Stimulated activated CD4-positive, alpha-beta T cell treated with anti-CD3 and anti-CD28 coated beads, Interleukin-4, amount 100 ng/mL, for 4 hours (primary cell): Measurements from ENCODE around the gene LRP2.

ENCODE experiments used
- DNase-seq, 2 experiments: peaks; one replicate each; pipeline ENCODE4 v3.0.0-alpha.2; 2020

The LRP2 gene

DNA sequence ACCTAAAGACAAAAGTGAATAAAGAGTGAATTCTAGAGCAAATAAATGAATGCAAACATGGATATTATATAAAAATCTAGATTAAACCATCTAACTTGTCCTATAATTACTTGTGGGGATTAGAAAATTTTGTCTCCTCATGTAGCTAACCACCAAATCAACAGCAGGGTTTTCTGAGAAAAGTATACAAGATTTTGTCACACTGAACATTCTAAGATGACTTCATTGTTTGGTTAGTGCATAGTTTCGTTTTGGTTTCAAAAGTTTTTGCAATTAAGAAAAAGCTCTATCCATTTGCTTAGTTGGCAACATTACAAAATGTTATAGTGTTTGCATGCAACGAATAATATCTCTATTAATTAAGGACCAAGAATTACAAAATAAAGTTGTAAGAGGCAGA, 125.0 kb downstream of the LRP2 start:
- DNase-seq = no peak

DNA sequence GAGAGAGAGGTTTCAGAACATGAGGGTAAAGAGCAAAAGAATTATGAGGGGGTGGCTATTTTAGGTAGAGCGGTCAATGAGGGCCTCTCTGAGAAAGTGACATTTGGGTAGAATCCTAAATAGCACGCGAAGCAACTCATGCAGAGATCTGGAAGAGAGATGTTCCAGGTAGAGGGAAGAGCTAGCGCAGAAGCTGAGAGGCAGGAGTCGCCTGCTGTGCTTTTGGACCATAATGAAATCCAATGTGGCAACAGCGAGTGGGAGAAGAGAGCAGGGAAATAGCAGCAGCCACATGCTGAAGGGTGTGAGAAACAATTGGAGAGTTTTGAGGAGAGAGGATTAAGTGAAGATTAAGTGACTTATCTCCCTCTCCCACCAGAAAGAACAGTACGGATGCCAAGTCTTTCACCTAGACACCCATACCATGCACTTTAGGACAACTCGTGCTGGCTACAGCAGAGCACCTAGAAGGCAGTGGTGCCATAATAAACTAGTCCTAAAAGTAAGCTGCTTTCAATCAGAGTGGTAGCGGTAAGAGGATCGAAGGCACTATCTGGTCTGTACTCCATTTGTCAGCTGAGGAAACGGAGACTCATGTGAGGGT, 129.7 kb downstream of the LRP2 start:
- DNase-seq = no peak

- DNase-seq = no peak
Observed at GRCh38 chr2:169230204-169230603, 132.1 kb downstream of the LRP2 start.

DNA sequence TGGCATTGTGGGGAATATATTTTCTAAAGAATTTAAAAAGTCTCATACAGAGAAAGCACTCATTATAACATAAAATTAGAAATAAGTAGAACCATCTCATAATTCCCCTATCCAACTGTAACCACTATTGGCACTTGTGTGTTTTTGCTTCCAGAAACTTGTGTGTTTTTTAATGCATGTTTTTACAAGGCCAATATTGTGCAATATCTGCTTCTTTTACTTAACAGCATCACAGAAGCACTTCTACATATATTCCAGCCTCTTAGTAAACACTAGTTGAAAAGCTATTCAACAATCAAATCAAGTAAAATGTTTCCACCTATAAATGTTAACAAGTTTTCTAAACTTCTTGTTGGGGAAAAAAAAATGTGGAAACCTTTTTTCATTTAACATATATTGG, 132.7 kb downstream of the LRP2 start:
- no peak for DNase-seq

DNA sequence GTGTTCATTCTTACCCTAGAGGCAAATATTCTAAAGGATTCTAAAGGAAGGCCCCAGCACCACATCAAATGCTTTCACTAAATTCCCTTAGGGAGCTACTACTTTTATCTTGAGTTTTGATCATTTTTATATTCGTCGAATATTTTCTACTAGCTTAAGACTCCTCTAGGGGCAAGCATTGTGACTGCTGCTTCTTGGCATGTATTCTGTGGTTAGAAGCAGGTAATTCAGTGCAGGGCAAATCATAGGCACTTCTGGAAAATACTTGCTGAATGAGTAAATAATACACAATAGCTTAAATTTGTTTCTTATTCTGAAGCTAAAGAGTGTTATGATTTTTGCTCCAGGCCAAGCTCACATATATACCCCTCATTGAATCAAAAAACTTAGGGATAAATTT, 136.4 kb downstream of the LRP2 start:
- no peak for DNase-seq

DNA sequence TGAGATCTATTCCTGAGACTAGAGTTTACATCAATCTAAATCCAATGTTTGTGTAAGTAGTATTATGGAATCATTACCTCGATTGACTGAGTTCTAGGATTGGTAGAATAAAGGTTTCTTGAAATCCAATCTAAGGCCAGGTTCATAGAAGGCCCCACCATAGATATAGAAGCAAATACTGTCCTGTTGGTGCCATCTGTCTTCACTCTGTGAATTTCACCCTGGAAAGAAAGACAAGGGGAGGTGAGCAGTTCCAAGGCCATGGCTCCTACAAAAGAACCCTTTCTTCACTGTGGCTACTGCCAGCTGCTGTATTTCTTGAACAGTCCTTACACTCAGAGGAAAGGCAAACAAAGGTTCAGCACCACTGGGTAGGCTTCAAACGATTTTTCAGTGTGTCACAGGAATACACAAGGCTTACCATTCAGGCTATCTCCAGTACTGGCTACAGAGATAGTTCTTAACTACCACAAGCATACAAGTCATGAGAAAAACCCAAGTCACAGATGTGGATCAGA, 137.0 kb downstream of the LRP2 start:
- no peak for DNase-seq

- no peak for DNase-seq
Observed at GRCh38 chr2:169222665-169223064, 139.7 kb downstream of the LRP2 start.

DNA sequence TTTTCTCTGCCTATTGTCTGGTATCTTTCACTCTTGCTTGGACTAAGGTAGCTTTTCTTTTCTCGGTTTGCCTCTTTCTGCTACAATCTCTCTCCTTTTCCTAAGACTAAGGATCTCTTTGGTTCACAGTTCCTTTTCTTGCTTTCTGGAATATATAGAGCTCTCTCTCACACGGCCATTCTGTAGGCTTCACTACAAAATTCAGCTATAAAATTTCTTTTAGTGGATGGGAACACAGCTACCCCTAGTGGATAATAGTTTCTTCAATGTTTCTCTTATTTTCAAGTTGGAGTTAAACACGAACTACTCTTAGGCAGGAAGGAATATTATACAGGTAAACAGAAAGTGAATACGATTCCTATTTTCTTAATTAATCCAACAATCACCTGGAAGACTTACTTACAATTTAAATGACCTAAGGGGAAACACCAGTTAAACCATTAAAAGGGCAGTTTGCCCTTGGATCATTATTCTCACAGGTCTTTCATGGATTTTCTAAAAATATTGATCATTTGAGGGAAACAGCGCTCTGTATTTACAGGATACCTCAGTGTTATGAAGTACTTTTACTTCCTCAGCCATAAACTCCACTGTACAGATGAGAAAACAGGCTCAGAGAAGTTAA, 140.5 kb downstream of the LRP2 start:
- no peak for DNase-seq

DNA sequence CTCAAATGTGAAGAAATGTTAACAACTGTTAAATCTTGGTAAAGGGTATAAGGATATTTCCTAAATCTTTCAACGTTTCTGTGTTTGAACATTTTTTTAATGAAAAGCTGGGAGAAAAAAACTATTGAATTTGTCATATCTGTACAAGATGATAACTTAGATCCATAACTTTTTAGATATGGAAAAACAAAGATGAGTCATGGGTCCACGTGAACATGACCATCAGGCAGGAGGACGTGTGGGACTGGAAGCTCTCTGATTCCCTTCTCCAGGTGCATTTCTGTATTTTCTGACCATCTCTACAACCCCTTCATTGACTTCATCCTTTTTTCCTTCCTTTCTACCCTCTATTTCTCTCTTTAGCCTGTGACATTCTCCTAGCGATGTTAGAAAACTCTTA, 151.4 kb downstream of the LRP2 start:
- no peak for DNase-seq

GRCh38 chr2:169208026-169208425, 154.3 kb downstream of the LRP2 start:
- no peak for DNase-seq

DNA sequence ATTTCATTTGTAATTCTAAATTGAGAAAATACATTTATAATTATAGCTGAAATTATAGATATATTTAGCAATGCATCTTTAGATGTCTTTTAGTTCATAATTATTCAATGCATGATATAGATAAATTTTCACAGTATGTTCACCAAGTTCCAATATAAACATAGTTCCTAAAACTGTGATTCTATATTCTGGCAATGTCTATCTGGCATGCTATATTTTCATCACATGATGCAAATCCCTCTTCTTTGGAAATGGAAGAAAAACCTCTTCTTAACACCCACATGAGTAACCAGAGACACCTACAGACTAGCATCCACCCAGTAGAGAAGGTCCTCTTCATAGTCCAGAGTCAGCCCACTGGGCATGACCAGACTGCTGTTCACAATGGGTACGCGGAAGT, 157.2 kb downstream of the LRP2 start:
- DNase-seq = no peak

GRCh38 chr2:169203952-169204351, 158.4 kb downstream of the LRP2 start:
- DNase-seq = no peak

DNA sequence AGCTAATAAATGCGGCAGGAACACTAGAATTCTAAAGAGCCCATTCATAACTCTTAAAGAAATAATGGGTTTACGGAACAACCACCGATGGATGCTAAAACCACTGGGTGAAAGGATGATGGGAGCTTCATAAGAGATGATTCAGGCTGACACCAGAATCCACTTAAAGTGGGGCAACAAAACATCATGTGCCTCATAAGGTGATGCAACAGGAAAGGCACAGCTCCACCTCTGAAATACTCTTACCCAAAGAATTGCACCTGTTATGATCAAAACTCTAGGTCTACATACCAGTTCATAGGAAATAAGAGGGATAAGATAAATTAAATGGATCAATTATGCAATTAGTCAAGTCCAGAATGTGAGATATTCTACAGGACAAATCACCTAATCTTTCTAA, 161.6 kb downstream of the LRP2 start:
- DNase-seq = no peak

GRCh38 chr2:169193618-169194017, 168.7 kb downstream of the LRP2 start:
- DNase-seq = no peak

GRCh38 chr2:169190197-169190775, 172.0 kb downstream of the LRP2 start:
- no peak for DNase-seq

DNA sequence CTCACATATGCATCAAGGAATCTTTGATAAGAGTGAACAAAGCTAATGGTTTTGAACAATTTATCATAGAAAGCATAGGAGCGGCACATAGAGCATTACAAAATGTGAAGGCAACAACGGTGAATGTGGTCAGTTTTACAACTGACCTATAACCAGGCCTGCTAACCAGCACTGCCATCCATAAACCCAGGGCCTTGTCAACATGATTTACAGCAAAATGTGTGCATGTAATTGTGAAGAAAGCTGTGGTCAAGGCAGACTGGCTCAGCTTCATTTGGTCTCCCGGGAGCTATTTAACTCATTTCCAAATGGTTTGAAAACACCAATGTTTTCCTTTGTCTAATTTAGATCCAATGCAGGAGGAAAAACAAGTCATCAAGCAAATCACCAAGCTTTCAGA, 173.2 kb downstream of the LRP2 start:
- DNase-seq = no peak

GRCh38 chr2:169185711-169186110, 176.6 kb downstream of the LRP2 start:
- DNase-seq = no peak

DNA sequence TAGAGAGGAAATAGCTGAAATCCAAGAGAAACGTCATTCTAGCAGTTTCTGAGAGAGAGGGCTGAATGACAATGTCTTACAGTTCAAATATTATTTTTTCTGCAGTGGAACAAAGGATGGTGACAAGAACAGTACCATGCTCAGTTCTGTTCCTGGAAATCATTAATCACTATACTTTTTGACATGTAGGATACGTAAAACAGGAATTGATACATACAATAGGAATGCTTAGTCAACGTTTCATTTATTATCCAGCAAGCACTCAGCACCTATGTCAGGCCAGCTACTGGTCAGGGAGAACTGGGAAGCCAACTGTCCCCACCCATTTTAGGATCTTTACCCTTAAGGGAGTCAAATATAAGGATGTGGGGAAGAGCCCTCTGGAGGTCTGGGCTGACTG, 178.3 kb downstream of the LRP2 start:
- DNase-seq = no peak

DNA sequence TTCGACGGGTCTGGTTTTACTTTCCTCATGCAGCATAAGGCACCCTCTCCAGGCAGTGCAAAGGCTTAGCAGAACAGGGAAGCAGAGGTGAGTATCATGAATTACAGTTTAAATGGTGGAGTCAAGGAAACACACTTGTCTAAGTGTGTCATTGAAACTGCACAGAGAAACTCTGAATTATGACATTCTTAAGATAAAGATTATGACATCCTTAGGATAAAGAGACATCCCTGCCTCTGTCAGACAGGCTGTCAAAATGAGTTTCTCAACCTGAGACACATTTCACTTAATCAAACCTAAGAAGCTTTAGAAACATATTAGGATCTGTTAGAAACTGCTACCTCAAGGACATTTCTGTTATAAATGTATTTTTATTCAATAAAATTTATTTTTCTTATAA, 179.8 kb downstream of the LRP2 start:
- DNase-seq = no peak

- no peak for DNase-seq
Observed at GRCh38 chr2:169178804-169179390, 183.4 kb downstream of the LRP2 start.

- no peak for DNase-seq
Observed at GRCh38 chr2:169178364-169178763, 184.0 kb downstream of the LRP2 start.

- DNase-seq = no peak
Observed at GRCh38 chr2:169175112-169175511, 187.2 kb downstream of the LRP2 start.

GRCh38 chr2:169173876-169174275, 188.5 kb downstream of the LRP2 start:
- DNase-seq = no peak

GRCh38 chr2:169172914-169173313, 189.4 kb downstream of the LRP2 start:
- no peak for DNase-seq
